Measurements from ENCODE around the gene ARHGEF37.

Gene ARHGEF37

GRCh38 chr5:149628221-149628620 lies 46.9 kb downstream of the ARHGEF37 start:
- no peak for DNase-seq (ENCODE audit: low read depth in 2 of 2)

DNA sequence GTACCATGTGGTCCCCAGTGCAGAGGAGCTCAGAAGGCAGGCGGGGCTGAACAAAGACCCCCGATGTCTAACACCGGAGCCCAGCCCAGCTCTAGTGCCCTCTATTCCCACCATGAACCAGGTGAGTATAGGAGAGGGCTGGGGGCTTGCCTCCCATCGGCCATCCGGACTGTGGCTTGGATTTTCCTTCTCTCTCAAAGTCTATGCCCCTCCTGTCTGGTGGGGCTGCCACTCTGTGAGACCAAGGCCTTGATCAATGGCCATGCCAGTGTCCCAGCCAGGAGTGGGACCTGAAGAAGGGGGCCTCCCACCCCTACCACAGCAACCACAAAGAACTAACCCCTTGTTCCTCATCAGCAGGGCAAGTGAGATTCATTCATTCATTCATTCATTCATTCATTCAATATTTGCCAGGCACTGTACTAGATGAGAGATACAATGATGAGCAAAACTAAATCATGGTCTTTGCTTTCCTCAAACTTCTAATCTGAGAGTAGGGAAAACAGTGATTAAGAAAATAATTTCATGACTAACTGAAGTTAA lies 47.6 kb downstream of the ARHGEF37 start:
- no peak for DNase-seq (ENCODE audit: low read depth in 2 of 2)

DNA sequence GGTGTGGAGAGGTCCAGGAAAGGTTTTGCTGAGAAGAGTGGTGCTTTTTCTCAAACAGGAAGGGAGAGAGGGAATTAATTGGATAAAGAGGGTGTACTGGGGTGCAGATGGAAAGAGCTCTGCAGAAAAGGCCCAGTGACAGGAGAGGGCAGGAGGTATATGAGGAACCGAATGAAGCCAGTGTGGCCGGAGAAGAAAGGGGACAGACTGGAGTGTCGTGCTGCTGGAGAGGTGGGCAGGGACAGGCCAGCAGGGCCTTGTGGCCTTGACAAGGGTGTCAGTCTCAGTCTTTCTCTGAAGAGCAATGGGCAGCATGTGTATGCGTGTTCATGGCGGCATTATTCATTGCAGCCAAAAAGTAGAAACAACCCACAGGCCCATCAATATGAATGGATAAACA lies 48.1 kb downstream of the ARHGEF37 start:
- no peak for DNase-seq (ENCODE audit: low read depth in 2 of 2)

DNA sequence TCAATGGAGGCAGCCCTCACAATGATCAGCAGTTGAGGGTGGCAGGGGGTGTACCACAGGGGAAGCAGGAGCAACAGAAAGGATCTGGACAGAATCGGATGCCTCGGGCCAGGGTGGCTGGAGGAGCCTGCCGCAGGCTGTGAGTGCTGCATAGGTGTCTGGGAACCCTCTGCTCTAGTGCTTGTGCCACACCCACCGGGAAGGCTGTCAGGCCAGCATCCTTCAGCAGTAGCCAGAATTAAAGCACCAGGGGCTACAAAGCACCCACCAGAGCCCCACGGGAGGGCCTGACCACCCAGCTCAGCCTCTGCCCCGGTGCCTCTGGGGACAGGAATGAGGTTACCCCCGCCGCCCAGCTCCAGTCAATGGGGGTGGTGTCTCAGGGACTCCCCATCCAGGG lies 49.0 kb downstream of the ARHGEF37 start:
- no peak for DNase-seq (ENCODE audit: low read depth in 2 of 2)

DNA sequence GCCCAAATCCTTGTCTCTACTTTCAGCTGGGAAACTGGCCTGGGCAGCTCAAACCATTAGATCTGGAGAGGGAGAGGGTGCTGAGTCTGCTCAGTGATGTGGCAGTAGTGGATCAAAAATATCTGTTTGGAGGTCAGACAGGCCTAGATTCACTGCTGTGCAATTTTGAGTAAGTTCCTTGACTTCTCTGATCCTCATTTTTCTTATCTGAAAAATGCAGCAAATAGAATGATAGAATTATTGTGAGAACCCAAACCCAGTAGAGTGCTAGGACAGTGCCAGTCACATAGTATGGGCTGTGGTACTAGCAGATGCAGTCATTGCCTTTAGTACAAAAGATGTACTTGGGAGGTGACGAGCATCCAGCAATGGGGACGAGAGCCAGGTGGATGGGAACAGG lies 50.2 kb downstream of the ARHGEF37 start:
- no peak for DNase-seq (ENCODE audit: low read depth in 2 of 2)

DNA sequence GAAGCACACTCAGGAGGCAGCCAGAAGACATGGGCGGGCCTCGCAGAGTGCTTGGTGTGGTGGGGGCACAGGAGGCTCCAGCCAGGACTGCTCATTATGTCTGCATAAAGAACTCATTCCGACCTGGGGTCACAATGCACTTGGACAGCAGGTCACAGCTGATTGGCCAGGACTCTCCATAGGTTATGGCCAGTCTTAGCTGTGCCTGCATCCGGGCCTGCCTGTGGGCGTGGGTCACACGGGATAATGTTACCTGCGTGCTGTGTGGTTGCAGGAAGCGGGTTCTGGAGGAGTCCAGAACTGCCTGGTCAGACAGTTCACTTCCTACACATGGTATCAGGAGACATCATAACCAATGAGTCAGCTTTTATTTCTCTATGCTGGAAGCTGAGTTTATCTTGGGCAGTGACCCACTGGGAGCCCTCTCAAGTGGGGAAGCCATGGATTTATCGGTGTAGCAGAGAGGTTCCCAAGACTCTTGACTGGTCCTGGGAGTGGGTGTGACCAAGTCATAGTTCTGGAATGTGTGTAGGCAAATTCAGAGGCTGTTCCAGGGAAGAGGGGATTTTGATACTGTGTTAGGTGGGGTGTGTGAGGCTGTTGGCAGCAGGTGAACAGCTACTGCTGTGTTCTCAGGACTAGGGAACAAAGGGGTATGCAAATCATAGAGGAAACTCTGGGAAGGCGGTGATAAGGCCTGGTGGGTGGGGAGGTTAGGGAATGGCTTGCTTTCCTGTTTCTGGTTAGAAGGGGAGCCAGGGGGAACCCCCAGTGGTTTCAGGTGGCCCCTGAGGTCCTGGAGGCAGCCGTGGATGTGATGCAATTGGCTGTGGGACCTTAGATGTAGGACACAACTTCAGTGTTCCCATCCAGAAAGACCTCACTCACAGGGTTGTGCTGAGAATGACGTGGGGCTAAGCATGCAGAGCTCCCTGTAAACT lies 51.3 kb downstream of the ARHGEF37 start:
- no peak for DNase-seq (ENCODE audit: low read depth in 2 of 2)

DNA sequence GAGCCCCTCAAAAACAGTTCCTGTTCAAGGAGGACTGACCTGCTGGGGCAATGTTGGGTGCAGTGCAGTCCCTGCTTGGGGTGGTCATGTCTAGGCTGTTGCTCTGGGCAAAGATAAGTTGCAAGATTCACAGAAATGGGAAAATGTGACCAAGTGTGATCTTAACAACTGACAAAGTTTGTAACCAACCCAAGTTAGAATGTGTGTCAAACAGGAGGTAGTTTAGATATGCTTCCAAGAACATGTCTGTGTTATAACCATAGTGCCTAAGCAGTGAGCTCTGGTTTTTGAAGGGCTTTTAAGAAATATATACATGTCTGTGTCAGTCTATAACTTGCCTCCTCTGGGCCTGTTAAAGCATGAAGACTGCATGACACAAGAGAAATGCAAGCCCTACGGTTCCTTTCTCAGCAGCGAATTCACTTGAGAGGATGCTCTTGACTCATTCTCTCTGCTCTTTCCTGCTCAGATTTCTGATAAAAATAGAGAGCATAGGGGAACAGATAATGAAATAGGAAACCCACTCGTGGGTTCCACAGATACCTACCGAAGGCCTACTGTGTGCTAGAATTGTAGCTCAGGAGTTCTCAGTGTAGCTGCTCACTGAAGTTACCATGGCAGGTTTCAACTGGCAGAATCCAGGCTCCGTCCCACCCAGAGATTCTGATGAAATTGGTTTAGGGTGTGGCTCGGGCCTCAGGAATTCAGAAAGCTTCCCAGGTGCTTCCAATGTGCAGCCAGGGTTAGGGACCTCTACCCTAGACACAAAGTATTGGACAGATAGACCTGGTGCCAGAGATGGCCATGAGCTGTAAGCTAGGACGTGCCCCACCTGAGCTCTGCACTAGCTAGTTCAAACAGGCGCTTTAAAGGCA lies 52.4 kb downstream of the ARHGEF37 start:
- no peak for DNase-seq (ENCODE audit: low read depth in 2 of 2)

DNA sequence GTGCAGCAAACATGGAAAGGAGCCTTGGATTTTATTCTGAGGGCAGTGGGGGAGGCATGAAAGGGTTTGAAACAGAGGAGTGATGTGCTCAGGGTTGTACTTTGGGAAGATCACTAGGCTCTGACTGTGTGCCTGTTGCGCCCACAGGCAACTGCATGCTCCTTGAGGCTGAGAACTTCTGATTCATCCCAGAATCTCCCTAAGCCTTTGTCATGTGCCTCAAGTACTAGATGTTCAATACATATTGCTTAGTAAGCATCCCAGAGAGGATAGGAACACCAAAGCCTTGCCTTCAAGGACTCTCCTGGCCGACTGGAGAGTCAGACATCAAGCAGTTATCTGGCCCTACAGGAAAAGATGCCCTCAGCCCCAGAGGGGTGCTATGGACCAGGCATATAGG lies 54.1 kb downstream of the ARHGEF37 start:
- DNase-seq (ENCODE audit: low read depth in 2 of 2) = no peak

DNA sequence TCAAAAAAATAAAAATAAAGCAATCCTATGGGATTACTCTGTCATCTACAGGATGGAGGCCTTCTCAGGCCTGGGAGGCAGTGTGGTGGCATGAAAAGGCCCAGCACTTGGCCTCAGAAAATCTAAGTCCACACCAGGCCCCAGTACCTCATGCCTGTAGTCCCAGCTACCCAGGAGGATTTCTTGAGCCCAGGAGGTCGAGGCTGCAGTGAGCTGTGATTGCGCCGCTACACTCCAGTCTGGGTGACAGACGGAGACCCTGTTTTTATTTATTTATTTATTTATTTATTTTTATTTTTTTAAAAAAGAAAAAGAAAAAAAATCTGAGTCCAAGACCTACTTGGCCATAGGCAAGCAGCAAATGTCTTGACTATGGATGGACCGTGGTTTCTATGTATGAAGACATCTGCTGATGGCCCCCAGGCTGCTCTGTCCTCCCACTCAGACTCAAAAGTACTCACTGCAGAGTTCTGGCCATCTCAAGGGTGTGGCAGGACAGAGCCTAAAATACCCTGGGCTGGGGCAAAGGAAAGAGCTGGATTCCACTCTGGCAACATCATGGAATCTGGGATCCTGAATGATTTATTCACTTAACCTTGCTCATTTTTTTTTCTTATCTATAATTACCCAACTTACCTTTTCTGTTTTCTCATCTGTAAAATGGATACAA lies 55.0 kb downstream of the ARHGEF37 start:
- no peak for DNase-seq (ENCODE audit: low read depth in 2 of 2)

- peak in 1 of 2 donors; percentile 26 for DNase-seq (ENCODE audit: low read depth in 2 of 2)
Measured at GRCh38 chr5:149636861-149637246, 55.6 kb downstream of the ARHGEF37 start.

DNA sequence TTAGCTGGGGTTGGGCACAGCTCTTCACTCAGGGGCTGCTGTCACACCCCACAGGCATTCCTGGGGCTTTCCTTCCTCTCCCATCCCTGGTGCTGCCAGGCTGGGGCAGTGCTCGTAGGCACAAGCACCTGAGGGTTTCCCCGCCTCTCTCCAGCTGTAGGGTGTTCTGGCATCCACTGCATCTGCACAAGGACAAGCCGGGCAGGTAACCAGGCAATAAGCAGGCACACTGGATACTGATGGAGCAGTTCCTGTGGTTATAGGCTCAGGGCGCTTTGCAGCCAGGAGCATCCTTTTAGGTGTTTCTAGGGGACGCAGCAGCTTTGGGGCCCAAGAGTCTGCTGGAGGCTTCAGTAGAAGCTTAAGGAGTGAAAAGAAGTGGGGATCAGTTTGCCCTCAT lies 56.8 kb downstream of the ARHGEF37 start:
- DNase-seq (ENCODE audit: low read depth in 2 of 2) = no peak

DNA sequence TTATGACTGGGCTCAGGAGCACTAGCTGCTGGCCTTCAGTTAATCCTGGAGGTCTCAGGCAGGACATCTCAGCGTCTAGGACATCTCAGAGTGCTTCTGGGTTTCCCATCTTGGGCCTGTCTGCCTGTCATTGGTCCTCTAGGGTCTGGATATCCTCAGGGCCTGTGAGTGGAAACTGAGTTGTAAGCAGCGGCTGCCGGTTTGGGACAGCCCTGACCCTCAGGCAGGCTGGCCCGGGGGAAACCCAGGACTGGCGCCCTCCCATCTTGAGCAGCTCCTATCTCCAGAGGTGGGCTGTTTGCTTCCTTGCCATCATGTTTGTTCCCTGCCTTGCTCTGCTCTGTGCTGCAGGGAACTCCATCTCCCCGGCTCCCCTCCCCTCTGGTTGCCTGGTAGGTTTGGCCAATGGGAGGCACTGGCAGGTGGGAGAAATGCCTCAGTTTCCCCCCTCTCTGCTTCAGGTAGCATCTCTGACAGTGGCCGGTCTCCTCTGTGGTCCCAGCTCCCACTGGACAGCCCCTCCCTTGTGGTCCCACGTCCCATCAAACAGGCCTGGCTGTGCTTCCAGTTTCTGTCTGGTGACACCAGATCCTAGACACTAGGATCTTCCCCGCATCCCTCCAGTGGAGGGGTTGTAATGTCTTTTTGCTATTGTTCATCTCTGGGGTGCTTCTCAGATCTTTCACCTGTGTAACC lies 57.4 kb downstream of the ARHGEF37 start:
- DNase-seq (ENCODE audit: low read depth in 2 of 2) = no peak

DNA sequence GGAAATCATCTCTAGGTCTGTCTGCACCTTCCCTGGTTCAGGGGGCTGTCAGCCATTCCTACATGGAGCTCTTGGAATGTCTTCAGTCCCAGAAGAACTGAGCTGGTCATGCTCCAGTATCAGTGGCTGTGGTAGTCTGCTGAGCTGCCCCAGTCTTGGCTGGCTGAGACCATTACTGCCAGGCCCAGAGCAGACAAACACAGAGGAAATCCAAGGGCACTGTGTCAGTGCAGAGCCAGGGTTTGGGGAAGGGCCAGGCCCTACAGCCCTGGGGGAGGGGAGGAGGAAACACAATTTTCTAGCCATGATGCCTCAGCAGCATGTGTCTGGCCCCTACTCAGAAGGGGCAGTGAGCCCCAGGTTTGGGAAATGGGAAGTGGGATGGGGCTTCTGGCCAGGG lies 58.4 kb downstream of the ARHGEF37 start:
- no peak for DNase-seq (ENCODE audit: low read depth in 2 of 2)

- DNase-seq (ENCODE audit: low read depth in 2 of 2) = no peak
Measured at GRCh38 chr5:149640350-149640999, 59.2 kb downstream of the ARHGEF37 start.

- DNase-seq (ENCODE audit: low read depth in 2 of 2) = no peak
Measured at GRCh38 chr5:149641000-149641576, 59.8 kb downstream of the ARHGEF37 start.

DNA sequence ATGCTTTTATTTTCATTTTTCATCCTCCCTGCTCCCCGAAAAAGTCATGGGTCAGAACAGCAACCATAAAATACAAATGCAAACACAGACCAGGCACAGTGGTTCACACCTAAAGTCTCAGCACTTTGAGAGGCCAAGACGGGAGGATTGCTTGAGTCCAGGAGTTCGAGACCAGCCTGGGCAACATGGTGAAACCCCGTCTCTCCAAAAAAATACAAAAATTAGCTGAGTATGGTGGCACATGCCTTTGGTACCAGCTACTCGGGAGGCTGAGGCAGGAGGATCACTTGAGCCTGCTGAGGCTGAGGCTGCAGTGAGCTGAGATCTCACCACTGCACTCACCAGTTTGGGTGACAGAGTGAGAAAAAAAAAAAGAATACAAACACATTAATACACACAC lies 60.3 kb downstream of the ARHGEF37 start:
- no peak for DNase-seq (ENCODE audit: low read depth in 2 of 2)

GRCh38 chr5:149643781-149644180 lies 62.5 kb downstream of the ARHGEF37 start:
- no peak for DNase-seq (ENCODE audit: low read depth in 2 of 2)

DNA sequence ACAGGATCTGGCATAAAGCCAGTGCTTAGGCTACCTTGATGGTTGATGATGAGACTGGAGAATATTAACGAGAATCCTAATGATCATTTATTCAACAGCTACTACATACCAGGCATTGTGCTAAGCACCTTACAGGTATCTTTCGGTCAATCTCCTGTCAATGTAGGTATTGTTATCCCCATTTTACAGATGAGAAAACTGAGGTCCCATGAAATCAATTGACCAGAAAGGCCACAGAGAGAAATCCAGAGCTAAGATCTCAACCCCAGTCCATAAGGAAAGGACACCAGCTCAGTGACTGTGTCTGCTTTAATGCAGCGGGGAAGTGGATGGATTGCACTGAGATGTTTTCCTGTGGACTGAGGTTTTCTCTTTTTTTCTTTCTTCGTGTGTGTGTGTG lies 63.3 kb downstream of the ARHGEF37 start:
- DNase-seq (ENCODE audit: low read depth in 2 of 2) = no peak

DNA sequence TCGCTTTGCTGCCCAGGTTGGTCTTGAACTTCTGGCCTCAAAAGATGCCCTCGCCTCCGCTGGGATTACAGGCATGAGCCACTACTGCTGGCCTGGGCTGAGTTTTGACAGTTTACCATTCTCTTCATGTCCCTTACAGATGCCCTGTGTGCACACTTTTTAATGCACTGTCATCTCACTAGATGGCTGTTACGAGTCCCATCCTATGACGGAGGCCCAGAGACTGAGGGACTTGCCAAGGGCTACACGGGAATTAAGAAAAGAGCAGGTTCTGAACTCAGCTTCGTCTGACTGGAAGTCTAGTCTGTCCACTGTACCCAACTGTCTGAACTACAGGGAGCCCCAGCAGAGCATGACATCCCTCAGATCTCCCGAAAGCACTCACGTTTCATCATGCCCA lies 63.9 kb downstream of the ARHGEF37 start:
- no peak for DNase-seq (ENCODE audit: low read depth in 2 of 2)

DNA sequence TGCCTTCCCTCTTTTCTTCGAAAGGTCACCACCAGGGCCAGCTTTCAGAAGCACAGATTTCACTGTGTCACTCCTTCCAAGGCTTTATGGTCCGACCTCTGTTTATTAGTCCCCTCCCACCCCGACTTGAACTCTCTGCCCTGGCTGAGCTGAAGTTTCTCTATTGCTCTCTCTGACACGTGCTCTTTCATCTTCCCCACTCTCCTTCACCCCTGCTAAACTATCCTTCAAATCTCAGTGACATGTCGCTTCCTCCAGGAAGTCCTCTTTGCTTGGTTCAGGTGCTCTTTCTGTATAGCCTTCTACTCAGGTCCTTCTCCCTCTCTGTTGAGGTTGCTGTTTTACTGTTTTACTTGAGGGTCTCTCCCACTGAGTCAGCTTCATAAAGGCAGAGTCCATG lies 64.4 kb downstream of the ARHGEF37 start:
- DNase-seq (ENCODE audit: low read depth in 2 of 2) = no peak

All from stimulated activated CD8-positive, alpha-beta memory T cell treated with anti-CD3 and anti-CD28 coated beads, Interleukin-7, amount 100 ng/mL, for 1 hour (primary cell).